Neural progenitor cell (in vitro differentiated cells): Measurements from ENCODE around the gene DNAJB2.

Source experiments
- EZH2phosphoT487 ChIP-seq: fragments of 200-600 bp; sonication (generic); IDR thresholded peaks from 2 replicates; pipeline ENCODE4 v1.6.1; 2017; ENCODE audit warnings: antibody characterized with exemption
- TF ChIP-seq, protein P1 (sequence below): fragments of 200-600 bp; sonication (generic); IDR thresholded peaks from 2 replicates; pipeline ENCODE4 v1.5.1; 2017; ENCODE audit warnings: antibody characterized with exemption, mild to moderate bottlenecking

DNA sequence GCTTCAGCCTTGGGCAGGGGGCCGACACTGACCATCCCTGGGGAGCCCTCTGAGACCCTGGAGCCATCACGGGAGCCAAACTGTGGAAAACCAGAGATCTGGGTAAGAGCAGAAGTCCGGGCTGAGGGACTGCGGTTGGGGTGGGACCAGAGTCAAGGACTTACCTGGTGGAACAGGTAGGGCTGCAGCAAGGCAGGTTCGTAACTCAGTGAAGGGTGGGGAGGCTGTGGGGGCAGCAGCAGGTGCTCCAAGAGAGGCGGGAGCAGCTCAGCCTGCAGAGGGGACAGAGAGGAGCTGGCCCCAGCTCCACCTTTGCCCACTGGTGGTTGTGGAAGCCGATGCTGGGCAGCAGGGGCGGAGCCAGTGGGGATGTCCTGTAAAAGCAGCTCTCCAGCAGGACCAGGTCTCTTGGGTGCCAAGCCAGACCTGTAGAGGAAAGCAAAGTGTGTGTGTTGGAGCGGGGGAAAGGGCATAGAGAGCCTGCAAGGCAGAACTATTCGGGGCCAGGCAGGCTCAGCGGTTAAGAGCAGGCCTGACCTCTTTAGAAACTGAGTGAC lies 23.3 kb downstream of the DNAJB2 start:
- TF ChIP-seq, protein P1, sequence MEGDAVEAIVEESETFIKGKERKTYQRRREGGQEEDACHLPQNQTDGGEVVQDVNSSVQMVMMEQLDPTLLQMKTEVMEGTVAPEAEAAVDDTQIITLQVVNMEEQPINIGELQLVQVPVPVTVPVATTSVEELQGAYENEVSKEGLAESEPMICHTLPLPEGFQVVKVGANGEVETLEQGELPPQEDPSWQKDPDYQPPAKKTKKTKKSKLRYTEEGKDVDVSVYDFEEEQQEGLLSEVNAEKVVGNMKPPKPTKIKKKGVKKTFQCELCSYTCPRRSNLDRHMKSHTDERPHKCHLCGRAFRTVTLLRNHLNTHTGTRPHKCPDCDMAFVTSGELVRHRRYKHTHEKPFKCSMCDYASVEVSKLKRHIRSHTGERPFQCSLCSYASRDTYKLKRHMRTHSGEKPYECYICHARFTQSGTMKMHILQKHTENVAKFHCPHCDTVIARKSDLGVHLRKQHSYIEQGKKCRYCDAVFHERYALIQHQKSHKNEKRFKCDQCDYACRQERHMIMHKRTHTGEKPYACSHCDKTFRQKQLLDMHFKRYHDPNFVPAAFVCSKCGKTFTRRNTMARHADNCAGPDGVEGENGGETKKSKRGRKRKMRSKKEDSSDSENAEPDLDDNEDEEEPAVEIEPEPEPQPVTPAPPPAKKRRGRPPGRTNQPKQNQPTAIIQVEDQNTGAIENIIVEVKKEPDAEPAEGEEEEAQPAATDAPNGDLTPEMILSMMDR = no peak
- no peak for TF ChIP-seq EZH2phosphoT487
